Neuronal stem cell (in vitro differentiated cells): Measurements from ENCODE around the gene TBRG4.

Experiments used
- DNase-seq: peaks from one replicate; pipeline ENCODE4 v3.0.0-alpha.2; 2013; ENCODE audit warnings: low spot score
- H2AFZ ChIP-seq: one replicate; pipeline ENCODE4 v1.6.1; 2013; ENCODE audit warnings: mild to moderate bottlenecking, low read length, inconsistent platforms
- H2AK5ac ChIP-seq: 2 replicates; pipeline ENCODE4 v1.6.1; 2013; ENCODE audit warnings: low read depth, mild to moderate bottlenecking, inconsistent platforms, low read length, moderate library complexity, mixed read lengths
- H2BK120ac ChIP-seq: 2 replicates; pipeline ENCODE4 v1.6.1; 2013; ENCODE audit warnings: low read depth, mild to moderate bottlenecking, inconsistent platforms, low read length, moderate library complexity, mixed read lengths
- H2BK12ac ChIP-seq: one replicate; pipeline ENCODE4 v1.6.1; 2013; ENCODE audit warnings: low read length, inconsistent platforms
- H2BK15ac ChIP-seq: 2 replicates; pipeline ENCODE4 v1.6.1; 2013; ENCODE audit warnings: mild to moderate bottlenecking, low read length, inconsistent platforms, mixed read lengths
- H2BK5ac ChIP-seq: one replicate; pipeline ENCODE4 v1.6.1; 2013; ENCODE audit warnings: inconsistent platforms, mild to moderate bottlenecking, low read length, moderate library complexity
- H3K14ac ChIP-seq: one replicate; pipeline ENCODE4 v1.6.1; 2013; ENCODE audit warnings: low read length, inconsistent platforms
- H3K18ac ChIP-seq: 2 replicates; pipeline ENCODE4 v1.6.1; 2013; ENCODE audit warnings: low read length, inconsistent platforms
- H3K23ac ChIP-seq: 2 replicates; pipeline ENCODE4 v1.6.1; 2013; ENCODE audit warnings: low read depth, mild to moderate bottlenecking, mixed read lengths, low read length, inconsistent platforms; ENCODE audit not compliant: poor library complexity
- H3K27ac ChIP-seq: replicated peaks from 3 replicates; pipeline ENCODE4 v1.5.1; 2013; ENCODE audit warnings: low read length, inconsistent platforms
- H3K27me3 ChIP-seq, 3 experiments: 2 replicates each; pipeline ENCODE4 v1.6.1; 2013; ENCODE audit warnings: low read length in 3 of 3, mild to moderate bottlenecking in 2 of 3, inconsistent platforms in 1 of 3, low read depth in 1 of 3, mixed read lengths in 1 of 3, moderate library complexity in 1 of 3; ENCODE audit not compliant: control insufficient read depth in 3 of 3, insufficient read depth in 3 of 3
- H3K36me3 ChIP-seq, 2 donors: replicated peaks in 1 of 2; 2 replicates each; pipeline ENCODE4 v1.6.1; 2013; ENCODE audit warnings: low read length in 2 of 2; ENCODE audit not compliant: control insufficient read depth in 2 of 2, insufficient read depth in 2 of 2
- H3K4ac ChIP-seq: 2 replicates; pipeline ENCODE4 v1.6.1; 2013; ENCODE audit warnings: inconsistent platforms, mild to moderate bottlenecking, low read length, moderate library complexity
- H3K4me1 ChIP-seq, 2 donors: 1 replicate in 1 of 2; 2 replicates in 1 of 2; pipeline ENCODE4 v1.6.1; 2013; ENCODE audit warnings: low read length in 2 of 2, low read depth in 1 of 2; ENCODE audit not compliant: control insufficient read depth in 2 of 2, insufficient read depth in 1 of 2
- H3K4me2 ChIP-seq: one replicate; pipeline ENCODE4 v1.6.1; 2013; ENCODE audit warnings: mild to moderate bottlenecking, low read length, inconsistent platforms; ENCODE audit not compliant: insufficient read depth, poor library complexity, severe bottlenecking
- H3K4me3 ChIP-seq, 2 donors: 2 replicates each; pipeline ENCODE4 v1.5.1; 2013; ENCODE audit warnings: low read length in 2 of 2, mild to moderate bottlenecking in 2 of 2, inconsistent platforms in 1 of 2, moderate library complexity in 1 of 2
- H3K79me1 ChIP-seq: one replicate; pipeline ENCODE4 v1.6.1; 2013; ENCODE audit warnings: low read depth, mild to moderate bottlenecking, inconsistent platforms, low read length, moderate library complexity
- H3K9ac ChIP-seq: one replicate; pipeline ENCODE4 v1.6.1; 2013; ENCODE audit warnings: mild to moderate bottlenecking, low read depth, low read length, inconsistent platforms; ENCODE audit not compliant: poor library complexity
- H3K9me3 ChIP-seq, 2 donors: replicated peaks in 1 of 2; 2 replicates each; pipeline versions ENCODE3 to v1.6.1; 2013; ENCODE audit warnings: low read length in 2 of 2, mild to moderate bottlenecking in 2 of 2, inconsistent platforms in 1 of 2, low read depth in 1 of 2, mixed read lengths in 1 of 2, moderate library complexity in 1 of 2; ENCODE audit not compliant: control insufficient read depth in 2 of 2, insufficient read depth in 1 of 2
- H4K8ac ChIP-seq: one replicate; pipeline ENCODE4 v1.6.1; 2013; ENCODE audit warnings: low read depth, mild to moderate bottlenecking, inconsistent platforms, low read length, moderate library complexity
- H4K91ac ChIP-seq: one replicate; pipeline ENCODE4 v1.6.1; 2013; ENCODE audit warnings: low read length, low read depth, mild to moderate bottlenecking, inconsistent platforms; ENCODE audit not compliant: poor library complexity
- WGBS, 2 donors: extraction: QIAGEN DNeasy Blood & Tissue Kit; methylation state at CpG; one replicate each; pipeline ENCODE4 v1.1.7; 2013; ENCODE audit warnings: missing lambda C conversion rate in 2 of 2, mixed read lengths in 1 of 2; ENCODE audit not compliant: insufficient read length in 2 of 2, insufficient replicate concordance in 1 of 2; ENCODE audit errors: extremely low coverage in 2 of 2; 5-methylcytosine and 5-hydroxymethylcytosine counted together

The TBRG4 gene

GRCh38 chr7:45087301-45088145 is 24.0 kb downstream of the TBRG4 start:
- Histone ChIP-seq H4K8ac (no peak overlapping the region), H3K18ac (peak overlapping the region; percentile 35), H2BK5ac (no peak overlapping the region), H2BK120ac (no peak overlapping the region), H3K23ac (no peak overlapping the region), H3K4me3 (peak overlapping the region in 1 of 2 donors; percentile 81), H3K27me3 (peaks cover 0 to 10% (median 4%) of the 10 kb centered on the region in 3 experiments), H3K27ac (no peak overlapping the region), H4K91ac (no peak overlapping the region), H2BK12ac (no peak overlapping the region), H3K9me3 (no peaks in the 10 kb centered on the region), H2AFZ (no peak overlapping the region), H3K4me1 (peaks cover 2 to 6% of the 10 kb centered on the region in 2 donors), H3K79me1 (peaks cover 4% of the 10 kb centered on the region), H2BK15ac (no peak overlapping the region), H3K4ac (no peak overlapping the region), H3K14ac (no peak overlapping the region), H3K4me2 (no peak overlapping the region), H2AK5ac (peak overlapping the region; percentile 86), H3K36me3 (no peaks in the 10 kb centered on the region), H3K9ac (peak overlapping the region; percentile 1)
- no CpG with 5 or more reads among the region's 6 CpGs for WGBS, 2 donors
- no peak for DNase-seq

- Histone ChIP-seq H3K23ac (no peak overlapping the region), H2BK15ac (no peak overlapping the region), H3K9ac (no peak overlapping the region), H4K8ac (no peak overlapping the region), H3K79me1 (peaks cover 4% of the 10 kb centered on the region), H2BK120ac (no peak overlapping the region), H2AFZ (no peak overlapping the region), H3K4me2 (no peak overlapping the region), H2BK12ac (no peak overlapping the region), H3K14ac (no peak overlapping the region), H3K4me3 (no peak overlapping the region), H3K18ac (no peak overlapping the region), H4K91ac (no peak overlapping the region), H2BK5ac (no peak overlapping the region), H3K36me3 (no peaks in the 10 kb centered on the region), H3K27ac (no peak overlapping the region), H3K4ac (no peak overlapping the region), H2AK5ac (peak overlapping the region; percentile 28), H3K27me3 (peaks cover 0 to 10% (median 4%) of the 10 kb centered on the region in 3 experiments), H3K9me3 (no peaks in the 10 kb centered on the region), H3K4me1 (peaks cover 2 to 4% of the 10 kb centered on the region in 2 donors)
- WGBS, 2 donors, result no CpG with 5 or more reads among the region's 15 CpGs
- no peak for DNase-seq
Observed at GRCh38 chr7:45086331-45087065, 25.0 kb downstream of the TBRG4 start.

GRCh38 chr7:45085619-45086200 is 25.8 kb downstream of the TBRG4 start:
- Histone ChIP-seq H2AFZ (no peak overlapping the region), H3K4ac (no peak overlapping the region), H3K23ac (no peak overlapping the region), H2BK120ac (no peak overlapping the region), H3K9me3 (no peaks in the 10 kb centered on the region), H3K14ac (no peak overlapping the region), H2BK5ac (no peak overlapping the region), H3K79me1 (peaks cover 4% of the 10 kb centered on the region), H4K8ac (no peak overlapping the region), H3K36me3 (no peaks in the 10 kb centered on the region), H3K27me3 (peaks cover 0 to 10% (median 4%) of the 10 kb centered on the region in 3 experiments), H2BK15ac (no peak overlapping the region), H2BK12ac (no peak overlapping the region), H3K18ac (peak overlapping the region; percentile 27), H3K27ac (no peak overlapping the region), H2AK5ac (no peak overlapping the region), H3K4me3 (no peak overlapping the region), H3K4me2 (no peak overlapping the region), H4K91ac (no peak overlapping the region), H3K4me1 (peaks cover 2 to 4% of the 10 kb centered on the region in 2 donors), H3K9ac (no peak overlapping the region)
- no peak for DNase-seq
- no CpG with 5 or more reads among the region's 23 CpGs for WGBS, 2 donors
